Lower leg skin (tissue), 3 donors: ENCODE measurements around the gene HNRNPA0.

ENCODE experiments used
- CTCF ChIP-seq, 3 donors: fragments of 450-650 bp; IDR thresholded peaks; one replicate each; pipeline ENCODE4 v1.5.1; 2016; ENCODE audit warnings: antibody characterized with exemption in 3 of 3, mild to moderate bottlenecking in 3 of 3, moderate library complexity in 2 of 3
- POLR2A ChIP-seq, 2 donors: fragments of 450-650 bp; IDR thresholded peaks; one replicate each; pipeline ENCODE4 v1.6.1; 2016 to 2017; ENCODE audit warnings: antibody characterized with exemption in 2 of 2, mild to moderate bottlenecking in 1 of 2, moderate library complexity in 1 of 2

- no peak for TF ChIP-seq POLR2A (IDR thresholded peaks at IDR 0.05)
- TF ChIP-seq CTCF (IDR thresholded peaks at IDR 0.05), result no peak
Measured at GRCh38 chr5:137758121-137758520, 4.0 kb upstream of the HNRNPA0 start.
